ENCODE results near the gene NR3C1.
A peak's percentile ranks its signal among the peaks of the same experiment; 100 is the strongest.

The NR3C1 gene

GRCh38 chr5:143373076-143373475 is 30.4 kb downstream of the NR3C1 start:
- ATAC-seq (ENCODE audit: low read depth) (no peak), DNase-seq (ENCODE audit: low spot score) (no peak)
- H3K36me3 ChIP-seq (ENCODE audit: low read depth), result peaks cover 25% of the 10 kb centered on the region
- peak overlapping the region; percentile 13 for H3K27ac ChIP-seq (ENCODE audit: poor library complexity, severe bottlenecking)
- no peak for TF ChIP-seq CTCF (IDR thresholded peaks at IDR 0.05; ENCODE audit: poor library complexity, severe bottlenecking)
- H3K4me1 ChIP-seq (ENCODE audit: insufficient read depth, poor library complexity, severe bottlenecking), result peaks cover 30% of the 10 kb centered on the region
- H3K27me3 ChIP-seq (ENCODE audit: insufficient read depth, poor library complexity, severe bottlenecking), result no peaks in the 10 kb centered on the region
- H3K4me3 ChIP-seq (ENCODE audit: severe bottlenecking), result no peak overlapping the region
- H3K9me3 ChIP-seq (ENCODE audit: severe bottlenecking), result no peaks in the 10 kb centered on the region

DNA sequence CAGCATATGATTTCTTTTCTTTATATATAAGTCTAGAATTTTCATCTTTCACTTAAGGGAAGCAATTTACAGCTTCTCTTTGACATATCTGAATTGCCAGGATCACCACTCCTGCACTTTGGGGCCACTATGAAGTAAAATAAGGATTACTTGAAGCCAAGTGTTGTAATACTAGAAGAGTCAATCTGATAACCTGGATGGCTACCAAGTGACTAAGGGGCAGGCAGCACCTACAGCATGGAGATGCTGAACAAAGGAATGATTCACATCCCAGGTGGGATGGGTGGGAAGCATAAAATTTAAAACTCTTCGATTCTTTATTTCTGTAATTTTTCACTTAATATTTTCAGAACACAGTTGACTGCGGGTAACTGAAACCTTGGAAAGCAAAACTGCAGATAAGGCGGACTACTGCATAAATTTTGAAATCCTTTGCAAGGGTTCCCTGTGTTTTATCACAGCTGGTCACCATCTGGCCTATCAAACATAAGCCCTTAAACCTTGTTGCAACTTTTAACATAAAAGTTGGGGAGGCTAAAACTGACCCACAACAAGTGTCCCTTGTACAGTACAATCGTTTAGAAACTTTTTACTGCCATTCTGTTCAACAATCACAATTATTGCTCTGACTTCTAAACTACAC is 31.2 kb downstream of the NR3C1 start:
- Histone ChIP-seq H3K36me3 (ENCODE audit: low read depth) (peaks cover 25% of the 10 kb centered on the region), H3K27ac (ENCODE audit: poor library complexity, severe bottlenecking) (peak overlapping the region; percentile 13), H3K4me1 (ENCODE audit: insufficient read depth, poor library complexity, severe bottlenecking) (peaks cover 23% of the 10 kb centered on the region), H3K27me3 (ENCODE audit: insufficient read depth, poor library complexity, severe bottlenecking) (no peaks in the 10 kb centered on the region), H3K4me3 (ENCODE audit: severe bottlenecking) (no peak overlapping the region), H3K9me3 (ENCODE audit: severe bottlenecking) (no peaks in the 10 kb centered on the region)
- TF ChIP-seq CTCF (IDR thresholded peaks at IDR 0.05; ENCODE audit: poor library complexity, severe bottlenecking), result no peak
- ATAC-seq (ENCODE audit: low read depth), result peak; percentile 73
- DNase-seq (ENCODE audit: low spot score), result peak; percentile 57

DNA sequence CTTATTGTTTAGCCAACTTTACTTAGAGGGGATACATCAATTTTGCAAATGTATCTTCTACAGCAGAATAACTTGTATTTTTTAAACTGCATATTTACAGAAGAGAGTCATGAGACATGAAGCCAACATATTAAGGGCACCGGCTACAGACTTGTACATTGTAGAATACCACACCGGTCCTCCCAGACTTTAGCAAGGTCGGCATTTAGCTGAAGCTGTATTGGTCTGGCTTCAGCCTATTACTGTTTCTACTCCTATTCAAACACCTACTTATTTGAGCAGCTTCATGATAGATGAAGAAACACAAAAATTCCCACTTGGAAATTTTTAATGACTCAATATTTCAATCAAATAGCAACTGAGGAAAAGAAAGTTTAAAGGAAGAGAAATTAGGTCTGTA is 33.0 kb downstream of the NR3C1 start:
- no peaks in the 10 kb centered on the region for H3K9me3 ChIP-seq (ENCODE audit: severe bottlenecking)
- peaks cover 27% of the 10 kb centered on the region for H3K36me3 ChIP-seq (ENCODE audit: low read depth)
- no peak overlapping the region for H3K27ac ChIP-seq (ENCODE audit: poor library complexity, severe bottlenecking)
- no peaks in the 10 kb centered on the region for H3K27me3 ChIP-seq (ENCODE audit: insufficient read depth, poor library complexity, severe bottlenecking)
- no peak for TF ChIP-seq CTCF (IDR thresholded peaks at IDR 0.05; ENCODE audit: poor library complexity, severe bottlenecking)
- ATAC-seq (ENCODE audit: low read depth) (no peak), DNase-seq (ENCODE audit: low spot score) (no peak)
- peaks cover 11% of the 10 kb centered on the region for H3K4me1 ChIP-seq (ENCODE audit: insufficient read depth, poor library complexity, severe bottlenecking)
- H3K4me3 ChIP-seq (ENCODE audit: severe bottlenecking), result no peak overlapping the region

- DNase-seq (ENCODE audit: low spot score) (no peak), ATAC-seq (ENCODE audit: low read depth) (no peak)
- peaks cover 19% of the 10 kb centered on the region for H3K36me3 ChIP-seq (ENCODE audit: low read depth)
- no peak overlapping the region for H3K27ac ChIP-seq (ENCODE audit: poor library complexity, severe bottlenecking)
- no peaks in the 10 kb centered on the region for H3K4me1 ChIP-seq (ENCODE audit: insufficient read depth, poor library complexity, severe bottlenecking)
- no peak overlapping the region for H3K4me3 ChIP-seq (ENCODE audit: severe bottlenecking)
- no peak for TF ChIP-seq CTCF (IDR thresholded peaks at IDR 0.05; ENCODE audit: poor library complexity, severe bottlenecking)
- H3K9me3 ChIP-seq (ENCODE audit: severe bottlenecking), result no peaks in the 10 kb centered on the region
- H3K27me3 ChIP-seq (ENCODE audit: insufficient read depth, poor library complexity, severe bottlenecking), result no peaks in the 10 kb centered on the region
These were observed 39.4 kb downstream of the NR3C1 start for GRCh38 chr5:143364061-143364460.

DNA sequence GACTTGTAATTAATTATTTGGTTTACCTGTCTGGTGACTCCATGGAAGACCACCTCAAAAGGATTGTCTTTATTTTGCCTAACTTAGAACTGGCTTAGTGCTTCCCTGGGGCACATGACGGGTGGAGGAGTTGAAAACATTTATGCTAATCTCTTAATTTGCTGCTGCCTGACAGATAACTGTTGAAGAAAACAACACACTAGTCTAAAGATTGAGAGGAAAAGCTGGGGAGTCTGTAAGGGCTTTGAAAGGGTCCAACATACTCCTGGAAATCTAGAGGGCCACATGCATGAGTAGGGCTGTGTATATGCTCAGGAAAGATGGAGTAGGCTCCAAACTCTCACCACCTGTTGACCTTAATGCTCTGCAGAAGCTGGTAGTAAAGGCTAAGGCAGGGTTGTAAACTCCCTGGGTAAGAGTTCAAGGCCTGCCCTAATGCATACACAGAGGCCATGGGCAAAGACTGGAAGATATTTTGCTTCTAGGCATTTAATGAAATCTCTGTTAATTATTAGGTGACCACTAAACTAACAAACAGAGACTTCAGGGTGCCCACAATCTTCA is 40.7 kb downstream of the NR3C1 start:
- TF ChIP-seq CTCF (IDR thresholded peaks at IDR 0.05; ENCODE audit: poor library complexity, severe bottlenecking), result no peak
- Histone ChIP-seq H3K4me1 (ENCODE audit: insufficient read depth, poor library complexity, severe bottlenecking) (no peaks in the 10 kb centered on the region), H3K36me3 (ENCODE audit: low read depth) (peaks cover 9% of the 10 kb centered on the region), H3K9me3 (ENCODE audit: severe bottlenecking) (no peaks in the 10 kb centered on the region), H3K27me3 (ENCODE audit: insufficient read depth, poor library complexity, severe bottlenecking) (no peaks in the 10 kb centered on the region), H3K27ac (ENCODE audit: poor library complexity, severe bottlenecking) (no peak overlapping the region), H3K4me3 (ENCODE audit: severe bottlenecking) (no peak overlapping the region)
- DNase-seq (ENCODE audit: low spot score) (no peak), ATAC-seq (ENCODE audit: low read depth) (no peak)
